ENCODE data around the gene CCDC40.
"Not testable (repeated sequence)": the region's sequence is repeated elsewhere in the genome, so short reads cannot be mapped to it uniquely, and the experiment has no call there.

Gene CCDC40

GRCh38 chr17:80045703-80046102 lies 9.3 kb downstream of the CCDC40 start:
- Histone ChIP-seq H3K4ac (ENCODE audit: low read length) (no peak overlapping the region), H2BK120ac (ENCODE audit: low read depth, low read length) (no peak overlapping the region), H4K91ac (ENCODE audit: low read depth, low read length, poor library complexity) (no peak overlapping the region), H3K4me3 (ENCODE audit: low read length in 2 of 2) (no peak overlapping the region), H2AFZ (ENCODE audit: low read length) (no peak overlapping the region), H3K4me1 (ENCODE audit: control insufficient read depth in 2 of 2, insufficient read depth in 1 of 2, low read depth in 1 of 2, low read length in 2 of 2) (no peaks in the 10 kb centered on the region), H3K36me3 (replicated peaks in 1 of 2; ENCODE audit: control insufficient read depth in 2 of 2, insufficient read depth in 2 of 2, low read length in 2 of 2) (peaks cover 21 to 84% of the 10 kb centered on the region in 2 donors), H2BK12ac (ENCODE audit: low read length) (no peak overlapping the region), H2BK15ac (ENCODE audit: low read length) (no peak overlapping the region), H4K8ac (ENCODE audit: low read depth, low read length) (no peak overlapping the region), H3K79me1 (ENCODE audit: low read depth, low read length) (no peaks in the 10 kb centered on the region), H3K14ac (ENCODE audit: low read length) (no peak overlapping the region), H3K9ac (ENCODE audit: low read depth, low read length, poor library complexity) (no peak overlapping the region), H2BK5ac (ENCODE audit: low read length) (no peak overlapping the region), H3K9me3 (replicated peaks in 1 of 2; ENCODE audit: control insufficient read depth in 2 of 2, insufficient read depth in 1 of 2, low read depth in 1 of 2, low read length in 2 of 2) (peaks cover 4 to 15% of the 10 kb centered on the region in 2 donors), H3K4me2 (ENCODE audit: insufficient read depth, low read length, poor library complexity, severe bottlenecking) (no peak overlapping the region), H2AK5ac (ENCODE audit: low read depth, low read length) (no peak overlapping the region), H3K27me3 (ENCODE audit: control insufficient read depth in 3 of 3, insufficient read depth in 3 of 3, low read depth in 1 of 3, low read length in 3 of 3) (no peaks in the 10 kb centered on the region), H3K23ac (ENCODE audit: low read depth, low read length, poor library complexity) (no peak overlapping the region), H3K18ac (ENCODE audit: low read length) (no peak overlapping the region), H3K27ac (replicated peaks; ENCODE audit: low read length) (no peak overlapping the region)
- 92% methylated on average over 1 of the region's 4 CpGs; no CpG with 5 or more reads in 1 of the 2 donors for WGBS, 2 donors (ENCODE audit: extremely low coverage in 2 of 2, insufficient read length in 2 of 2, insufficient replicate concordance in 1 of 2)
- no peak for DNase-seq (ENCODE audit: low spot score)

- not testable (repeated sequence) for H3K18ac ChIP-seq (ENCODE audit: low read length); H2BK120ac ChIP-seq (ENCODE audit: low read depth, low read length); H3K27ac ChIP-seq (replicated peaks; ENCODE audit: low read length); H4K8ac ChIP-seq (ENCODE audit: low read depth, low read length); H3K27me3 ChIP-seq (ENCODE audit: control insufficient read depth in 3 of 3, insufficient read depth in 3 of 3, low read depth in 1 of 3, low read length in 3 of 3); H2AFZ ChIP-seq (ENCODE audit: low read length); H3K4me3 ChIP-seq (ENCODE audit: low read length in 2 of 2); DNase-seq (ENCODE audit: low spot score); H3K9ac ChIP-seq (ENCODE audit: low read depth, low read length, poor library complexity); H2BK15ac ChIP-seq (ENCODE audit: low read length); H3K14ac ChIP-seq (ENCODE audit: low read length); H2AK5ac ChIP-seq (ENCODE audit: low read depth, low read length); H3K23ac ChIP-seq (ENCODE audit: low read depth, low read length, poor library complexity); H3K4me2 ChIP-seq (ENCODE audit: insufficient read depth, low read length, poor library complexity, severe bottlenecking); H3K4me1 ChIP-seq (ENCODE audit: control insufficient read depth in 2 of 2, insufficient read depth in 1 of 2, low read depth in 1 of 2, low read length in 2 of 2); H2BK5ac ChIP-seq (ENCODE audit: low read length); H3K4ac ChIP-seq (ENCODE audit: low read length); H3K79me1 ChIP-seq (ENCODE audit: low read depth, low read length); H4K91ac ChIP-seq (ENCODE audit: low read depth, low read length, poor library complexity); H2BK12ac ChIP-seq (ENCODE audit: low read length)
- no CpG with 5 or more reads among the region's 10 CpGs for WGBS, 2 donors (ENCODE audit: extremely low coverage in 2 of 2, insufficient read length in 2 of 2, insufficient replicate concordance in 1 of 2)
- peaks cover 23 to 81% of the 10 kb centered on the region in 2 donors for H3K36me3 ChIP-seq (replicated peaks in 1 of 2; ENCODE audit: control insufficient read depth in 2 of 2, insufficient read depth in 2 of 2, low read length in 2 of 2)
- H3K9me3 ChIP-seq (replicated peaks in 1 of 2; ENCODE audit: control insufficient read depth in 2 of 2, insufficient read depth in 1 of 2, low read depth in 1 of 2, low read length in 2 of 2), result peaks cover 2 to 10% of the 10 kb centered on the region in 2 donors
Observed at GRCh38 chr17:80046709-80047108, 10.3 kb downstream of the CCDC40 start.

- Histone ChIP-seq H3K27me3 (ENCODE audit: control insufficient read depth in 3 of 3, insufficient read depth in 3 of 3, low read depth in 1 of 3, low read length in 3 of 3) (no peaks in the 10 kb centered on the region), H3K36me3 (replicated peaks in 1 of 2; ENCODE audit: control insufficient read depth in 2 of 2, insufficient read depth in 2 of 2, low read length in 2 of 2) (peaks cover 23 to 81% of the 10 kb centered on the region in 2 donors), H3K14ac (ENCODE audit: low read length) (no peak overlapping the region), H3K18ac (ENCODE audit: low read length) (no peak overlapping the region), H2BK5ac (ENCODE audit: low read length) (no peak overlapping the region), H3K4ac (ENCODE audit: low read length) (no peak overlapping the region), H3K4me3 (ENCODE audit: low read length in 2 of 2) (no peak overlapping the region), H2BK120ac (ENCODE audit: low read depth, low read length) (no peak overlapping the region), H3K23ac (ENCODE audit: low read depth, low read length, poor library complexity) (no peak overlapping the region), H3K79me1 (ENCODE audit: low read depth, low read length) (no peaks in the 10 kb centered on the region), H3K4me2 (ENCODE audit: insufficient read depth, low read length, poor library complexity, severe bottlenecking) (no peak overlapping the region), H3K9me3 (replicated peaks in 1 of 2; ENCODE audit: control insufficient read depth in 2 of 2, insufficient read depth in 1 of 2, low read depth in 1 of 2, low read length in 2 of 2) (peaks cover 2 to 7% of the 10 kb centered on the region in 2 donors), H2BK15ac (ENCODE audit: low read length) (no peak overlapping the region), H2AFZ (ENCODE audit: low read length) (no peak overlapping the region), H2AK5ac (ENCODE audit: low read depth, low read length) (no peak overlapping the region), H4K8ac (ENCODE audit: low read depth, low read length) (no peak overlapping the region), H2BK12ac (ENCODE audit: low read length) (no peak overlapping the region), H3K27ac (replicated peaks; ENCODE audit: low read length) (no peak overlapping the region), H4K91ac (ENCODE audit: low read depth, low read length, poor library complexity) (no peak overlapping the region), H3K4me1 (ENCODE audit: control insufficient read depth in 2 of 2, insufficient read depth in 1 of 2, low read depth in 1 of 2, low read length in 2 of 2) (no peaks in the 10 kb centered on the region), H3K9ac (ENCODE audit: low read depth, low read length, poor library complexity) (no peak overlapping the region)
- no peak for DNase-seq (ENCODE audit: low spot score)
- no CpG with 5 or more reads among the region's 11 CpGs for WGBS, 2 donors (ENCODE audit: extremely low coverage in 2 of 2, insufficient read length in 2 of 2, insufficient replicate concordance in 1 of 2)
Observed at GRCh38 chr17:80047176-80047575, 10.7 kb downstream of the CCDC40 start.

GRCh38 chr17:80049986-80050385 lies 13.5 kb downstream of the CCDC40 start:
- no peak for DNase-seq (ENCODE audit: low spot score)
- Histone ChIP-seq H2BK120ac (ENCODE audit: low read depth, low read length) (no peak overlapping the region), H3K4me3 (ENCODE audit: low read length in 2 of 2) (no peak overlapping the region), H3K14ac (ENCODE audit: low read length) (no peak overlapping the region), H3K9me3 (replicated peaks in 1 of 2; ENCODE audit: control insufficient read depth in 2 of 2, insufficient read depth in 1 of 2, low read depth in 1 of 2, low read length in 2 of 2) (no peaks in the 10 kb centered on the region), H2AK5ac (ENCODE audit: low read depth, low read length) (no peak overlapping the region), H3K9ac (ENCODE audit: low read depth, low read length, poor library complexity) (no peak overlapping the region), H3K27ac (replicated peaks; ENCODE audit: low read length) (no peak overlapping the region), H3K18ac (ENCODE audit: low read length) (no peak overlapping the region), H3K79me1 (ENCODE audit: low read depth, low read length) (no peaks in the 10 kb centered on the region), H4K91ac (ENCODE audit: low read depth, low read length, poor library complexity) (no peak overlapping the region), H3K4ac (ENCODE audit: low read length) (no peak overlapping the region), H2BK5ac (ENCODE audit: low read length) (no peak overlapping the region), H3K23ac (ENCODE audit: low read depth, low read length, poor library complexity) (no peak overlapping the region), H3K4me2 (ENCODE audit: insufficient read depth, low read length, poor library complexity, severe bottlenecking) (no peak overlapping the region), H3K4me1 (ENCODE audit: control insufficient read depth in 2 of 2, insufficient read depth in 1 of 2, low read depth in 1 of 2, low read length in 2 of 2) (no peaks in the 10 kb centered on the region), H2BK15ac (ENCODE audit: low read length) (no peak overlapping the region), H3K27me3 (ENCODE audit: control insufficient read depth in 3 of 3, insufficient read depth in 3 of 3, low read depth in 1 of 3, low read length in 3 of 3) (no peaks in the 10 kb centered on the region), H2BK12ac (ENCODE audit: low read length) (no peak overlapping the region), H2AFZ (ENCODE audit: low read length) (no peak overlapping the region), H4K8ac (ENCODE audit: low read depth, low read length) (no peak overlapping the region), H3K36me3 (replicated peaks in 1 of 2; ENCODE audit: control insufficient read depth in 2 of 2, insufficient read depth in 2 of 2, low read length in 2 of 2) (peaks cover 13 to 72% of the 10 kb centered on the region in 2 donors)
- no CpG with 5 or more reads among the region's 21 CpGs for WGBS, 2 donors (ENCODE audit: extremely low coverage in 2 of 2, insufficient read length in 2 of 2, insufficient replicate concordance in 1 of 2)

Data from neuronal stem cell (in vitro differentiated cells).